ENCODE measurements around the gene MED31. TPM values are rescaled to one million over a fixed set of nuclear protein-coding genes. Genes with fewer than 3 reads are reported as not detected.

MED31 gene
- total RNA-seq, 2 donors from 2014 or later, result 12.8 to 16.6 TPM

DNA sequence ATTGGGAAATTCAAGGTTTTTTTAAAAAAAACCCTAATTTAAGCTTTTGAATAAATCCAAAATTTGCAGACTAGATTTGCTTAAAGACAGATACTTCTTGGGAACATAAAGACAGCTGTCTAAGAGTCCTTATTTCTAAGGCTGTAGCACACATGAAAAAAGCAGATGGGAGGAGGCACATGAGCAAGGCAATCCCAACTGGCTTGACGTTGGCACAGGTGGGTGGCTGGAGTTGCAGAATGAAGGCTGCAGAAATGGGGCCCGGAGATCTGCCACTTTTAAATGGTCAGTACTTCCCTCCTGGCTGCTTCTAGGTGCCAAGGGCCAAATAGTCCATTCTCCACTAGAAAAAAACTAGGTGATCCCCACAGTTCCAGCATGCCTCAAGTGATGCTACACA is 15.3 kb downstream of the MED31 start:
- TF ChIP-seq, protein P1, sequence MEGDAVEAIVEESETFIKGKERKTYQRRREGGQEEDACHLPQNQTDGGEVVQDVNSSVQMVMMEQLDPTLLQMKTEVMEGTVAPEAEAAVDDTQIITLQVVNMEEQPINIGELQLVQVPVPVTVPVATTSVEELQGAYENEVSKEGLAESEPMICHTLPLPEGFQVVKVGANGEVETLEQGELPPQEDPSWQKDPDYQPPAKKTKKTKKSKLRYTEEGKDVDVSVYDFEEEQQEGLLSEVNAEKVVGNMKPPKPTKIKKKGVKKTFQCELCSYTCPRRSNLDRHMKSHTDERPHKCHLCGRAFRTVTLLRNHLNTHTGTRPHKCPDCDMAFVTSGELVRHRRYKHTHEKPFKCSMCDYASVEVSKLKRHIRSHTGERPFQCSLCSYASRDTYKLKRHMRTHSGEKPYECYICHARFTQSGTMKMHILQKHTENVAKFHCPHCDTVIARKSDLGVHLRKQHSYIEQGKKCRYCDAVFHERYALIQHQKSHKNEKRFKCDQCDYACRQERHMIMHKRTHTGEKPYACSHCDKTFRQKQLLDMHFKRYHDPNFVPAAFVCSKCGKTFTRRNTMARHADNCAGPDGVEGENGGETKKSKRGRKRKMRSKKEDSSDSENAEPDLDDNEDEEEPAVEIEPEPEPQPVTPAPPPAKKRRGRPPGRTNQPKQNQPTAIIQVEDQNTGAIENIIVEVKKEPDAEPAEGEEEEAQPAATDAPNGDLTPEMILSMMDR (conservative IDR thresholded peaks at IDR 0.05), result no peak
- Histone ChIP-seq H3K27ac (ENCODE audit: low read depth, low read length) (no peak overlapping the region), H3K9ac (ENCODE audit: extremely low read depth, low read length, poor library complexity, severe bottlenecking) (no peak overlapping the region), H3K36me3 (ENCODE audit: control insufficient read depth, insufficient read depth, low read length) (peaks cover 39% of the 10 kb centered on the region), H3K4me3 (ENCODE audit: low read length) (no peak overlapping the region), H3K4me1 (ENCODE audit: control insufficient read depth, insufficient read depth, low read length) (no peaks in the 10 kb centered on the region), H3K9me3 (ENCODE audit: control insufficient read depth, low read length) (peaks cover 9% of the 10 kb centered on the region), H3K27me3 (ENCODE audit: control insufficient read depth, insufficient read depth, low read length, poor library complexity, severe bottlenecking) (no peaks in the 10 kb centered on the region)
- no peak overlapping the region for H3K27ac Mint-ChIP-seq
- H3K4me1 Mint-ChIP-seq, result peaks cover 8% of the 10 kb centered on the region
- H3K27me3 Mint-ChIP-seq (ENCODE audit: insufficient read depth), result no peaks in the 10 kb centered on the region
- H3K4me3 Mint-ChIP-seq, result no peak overlapping the region
- 94% methylated on average over 2 of the region's 2 CpGs for WGBS, 2 experiments (ENCODE audit: insufficient coverage in 1 of 2, insufficient read length in 1 of 2)
- peaks cover 35% of the 10 kb centered on the region for H3K36me3 Mint-ChIP-seq (ENCODE audit: low read depth)
- DNase-seq, result no peak
- peaks cover 6% of the 10 kb centered on the region for H3K9me3 Mint-ChIP-seq

DNA sequence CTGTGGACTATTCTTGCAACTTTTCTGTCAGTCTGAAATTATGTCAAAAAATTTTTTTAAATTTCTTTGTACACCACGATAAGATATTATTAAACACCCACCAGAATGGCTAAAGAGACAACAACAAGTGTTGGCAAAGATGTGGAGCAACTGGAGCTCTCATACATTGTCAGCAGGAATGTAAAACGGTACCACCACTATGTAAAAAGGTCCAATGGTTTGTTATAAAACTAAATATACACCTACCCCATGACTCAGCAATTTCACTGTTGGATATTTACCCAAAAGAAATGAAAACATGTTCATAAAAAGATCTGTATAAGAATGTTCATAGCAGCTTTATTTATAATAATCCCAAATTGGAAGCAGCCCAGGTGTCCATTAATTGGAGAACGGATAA is 18.1 kb downstream of the MED31 start:
- WGBS, 2 experiments (ENCODE audit: insufficient coverage in 1 of 2, insufficient read length in 1 of 2), result 96 to 100% methylated on average over 1 to 3 of the region's 3 CpGs
- Mint-ChIP-seq H3K27ac (no peak overlapping the region), H3K27me3 (ENCODE audit: insufficient read depth) (no peaks in the 10 kb centered on the region), H3K9me3 (peaks cover 6% of the 10 kb centered on the region), H3K4me1 (no peaks in the 10 kb centered on the region), H3K4me3 (no peak overlapping the region), H3K36me3 (ENCODE audit: low read depth) (peaks cover 49% of the 10 kb centered on the region)
- Histone ChIP-seq H3K9ac (ENCODE audit: extremely low read depth, low read length, poor library complexity, severe bottlenecking) (no peak overlapping the region), H3K27me3 (ENCODE audit: control insufficient read depth, insufficient read depth, low read length, poor library complexity, severe bottlenecking) (no peaks in the 10 kb centered on the region), H3K9me3 (ENCODE audit: control insufficient read depth, low read length) (peaks cover 9% of the 10 kb centered on the region), H3K36me3 (ENCODE audit: control insufficient read depth, insufficient read depth, low read length) (peaks cover 66% of the 10 kb centered on the region), H3K4me1 (ENCODE audit: control insufficient read depth, insufficient read depth, low read length) (no peaks in the 10 kb centered on the region), H3K4me3 (ENCODE audit: low read length) (no peak overlapping the region), H3K27ac (ENCODE audit: low read depth, low read length) (no peak overlapping the region)
- no peak for DNase-seq
- TF ChIP-seq, protein P1 (conservative IDR thresholded peaks at IDR 0.05), result no peak

DNA sequence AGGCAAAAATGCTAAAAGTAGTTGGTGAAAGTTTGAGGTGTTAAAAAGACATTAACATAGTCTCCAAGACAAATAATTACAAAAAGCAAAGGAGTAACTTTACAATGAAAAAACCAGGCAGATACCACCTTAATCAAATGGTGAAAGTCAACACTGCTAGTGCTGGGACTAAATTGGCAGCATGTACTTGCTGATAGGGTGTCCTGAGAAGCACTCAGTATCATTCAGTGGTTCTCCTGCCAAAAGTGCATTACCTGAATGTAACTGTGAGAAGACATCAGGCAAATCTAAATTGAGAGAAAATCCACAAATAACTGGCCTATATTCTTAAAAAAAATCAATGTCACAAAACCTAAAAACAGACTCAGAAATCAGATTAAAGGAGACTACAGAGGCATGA is 18.9 kb downstream of the MED31 start:
- DNase-seq, result no peak
- Histone ChIP-seq H3K27ac (ENCODE audit: low read depth, low read length) (no peak overlapping the region), H3K4me1 (ENCODE audit: control insufficient read depth, insufficient read depth, low read length) (no peaks in the 10 kb centered on the region), H3K36me3 (ENCODE audit: control insufficient read depth, insufficient read depth, low read length) (peaks cover 73% of the 10 kb centered on the region), H3K9ac (ENCODE audit: extremely low read depth, low read length, poor library complexity, severe bottlenecking) (no peak overlapping the region), H3K4me3 (ENCODE audit: low read length) (no peak overlapping the region), H3K9me3 (ENCODE audit: control insufficient read depth, low read length) (peaks cover 9% of the 10 kb centered on the region), H3K27me3 (ENCODE audit: control insufficient read depth, insufficient read depth, low read length, poor library complexity, severe bottlenecking) (no peaks in the 10 kb centered on the region)
- TF ChIP-seq, protein P1 (conservative IDR thresholded peaks at IDR 0.05), result no peak
- Mint-ChIP-seq H3K9me3 (peaks cover 6% of the 10 kb centered on the region), H3K27me3 (ENCODE audit: insufficient read depth) (no peaks in the 10 kb centered on the region), H3K36me3 (ENCODE audit: low read depth) (peaks cover 56% of the 10 kb centered on the region), H3K27ac (no peak overlapping the region), H3K4me1 (no peaks in the 10 kb centered on the region), H3K4me3 (no peak overlapping the region)

All from endodermal cell (in vitro differentiated cells).